ENCODE data around the gene COQ6. TPM values are rescaled to one million over a fixed set of nuclear protein-coding genes. Genes with fewer than 3 reads are reported as not detected.

Gene COQ6
- total RNA-seq, 1 experiment from 2014 or later = 25.4 TPM

- Histone ChIP-seq H3K9me3 (ENCODE audit: insufficient read depth, low read depth) (no peaks in the 10 kb centered on the region), H3K9me2 (ENCODE audit: insufficient read depth) (no peaks in the 10 kb centered on the region; the same call in 1 of the 2 replicates), H3F3A (ENCODE audit: insufficient read depth, low read depth) (no peaks in the 10 kb centered on the region), H3K79me2 (ENCODE audit: low read depth) (no peaks in the 10 kb centered on the region), H3K36me3 (ENCODE audit: low read depth) (peaks cover 11% of the 10 kb centered on the region; the same call in 1 of the 2 replicates), H3K4me2 (no peak overlapping the region), H4K20me1 (ENCODE audit: insufficient read depth) (no peaks in the 10 kb centered on the region), H3K4me3 (no peak overlapping the region), H3K27ac (no peak overlapping the region), H2AFZ (no peak overlapping the region), H3K4me1 (replicated peaks; ENCODE audit: insufficient read depth) (no peaks in the 10 kb centered on the region), H3K27me3 (ENCODE audit: insufficient read depth, low read depth) (no peaks in the 10 kb centered on the region)
- DNase-seq = no peak
- ChIA-PET CTCF (no interaction called here), POLR2A (ENCODE audit: unreplicated experiment) (no interaction called here)
- BruUV-seq (replicated peaks) = no TSS peak
- intact Hi-C loops (cut with micrococcal nuclease; ENCODE audit: unreplicated experiment) = no loop called here
- TF ChIP-seq EZH2 (IDR thresholded peaks at IDR 0.05; ENCODE audit: low read depth) (no peak), CTCF (conservative IDR thresholded peaks at IDR 0.05) (no peak)
Observed at GRCh38 chr14:73958591-73958990, 8.5 kb downstream of the COQ6 start.

- no peaks in the 10 kb centered on the region for H3K27me3 ChIP-seq (ENCODE audit: insufficient read depth, low read depth)
- H3K9me2 ChIP-seq (ENCODE audit: insufficient read depth) = no peaks in the 10 kb centered on the region; the same call in 1 of the 2 replicates
- H4K20me1 ChIP-seq (ENCODE audit: insufficient read depth) = no peaks in the 10 kb centered on the region
- peaks cover 16% of the 10 kb centered on the region; the same call in 1 of the 2 replicates for H3K36me3 ChIP-seq (ENCODE audit: low read depth)
- H3K4me3 ChIP-seq = no peak overlapping the region
- TF ChIP-seq EZH2 (IDR thresholded peaks at IDR 0.05; ENCODE audit: low read depth) (no peak), CTCF (conservative IDR thresholded peaks at IDR 0.05) (no peak)
- H3K4me1 ChIP-seq (replicated peaks; ENCODE audit: insufficient read depth) = no peaks in the 10 kb centered on the region
- BruUV-seq (replicated peaks) = no TSS peak
- no peak overlapping the region for H3K27ac ChIP-seq
- intact Hi-C loops (cut with micrococcal nuclease; ENCODE audit: unreplicated experiment) = no loop called here
- H3K4me2 ChIP-seq = no peak overlapping the region
- no peak overlapping the region for H2AFZ ChIP-seq
- no peaks in the 10 kb centered on the region for H3K9me3 ChIP-seq (ENCODE audit: insufficient read depth, low read depth)
- CTCF ChIA-PET = no interaction called here
- no peak for DNase-seq
- POLR2A ChIA-PET (ENCODE audit: unreplicated experiment) = no interaction called here
- H3K79me2 ChIP-seq (ENCODE audit: low read depth) = no peaks in the 10 kb centered on the region
- H3F3A ChIP-seq (ENCODE audit: insufficient read depth, low read depth) = peaks cover 3% of the 10 kb centered on the region; the same call in 1 of the 2 replicates
Observed at GRCh38 chr14:73961192-73961591, 11.1 kb downstream of the COQ6 start.

GRCh38 chr14:73965216-73965615 is 15.1 kb downstream of the COQ6 start:
- POLR2A ChIA-PET (ENCODE audit: unreplicated experiment) = no interaction called here
- Histone ChIP-seq H3K9me2 (ENCODE audit: insufficient read depth) (no peaks in the 10 kb centered on the region; the same call in 1 of the 2 replicates), H3K79me2 (ENCODE audit: low read depth) (no peaks in the 10 kb centered on the region), H3K36me3 (ENCODE audit: low read depth) (0 out of 2 replicates have a peak, but pooled peaks cover 10% of the 10 kb centered on the region), H2AFZ (no peak overlapping the region), H3K4me1 (replicated peaks; ENCODE audit: insufficient read depth) (no peaks in the 10 kb centered on the region), H3K9me3 (ENCODE audit: insufficient read depth, low read depth) (no peaks in the 10 kb centered on the region), H3F3A (ENCODE audit: insufficient read depth, low read depth) (peaks cover 4% of the 10 kb centered on the region; the same call in 1 of the 2 replicates), H3K27ac (no peak overlapping the region), H4K20me1 (ENCODE audit: insufficient read depth) (no peaks in the 10 kb centered on the region), H3K4me2 (no peak overlapping the region), H3K27me3 (ENCODE audit: insufficient read depth, low read depth) (no peaks in the 10 kb centered on the region), H3K4me3 (no peak overlapping the region)
- TF ChIP-seq EZH2 (IDR thresholded peaks at IDR 0.05; ENCODE audit: low read depth) (no peak), CTCF (conservative IDR thresholded peaks at IDR 0.05) (no peak)
- CTCF ChIA-PET = no interaction called here
- intact Hi-C loops (cut with micrococcal nuclease; ENCODE audit: unreplicated experiment) = no loop called here
- no peak for DNase-seq
- no TSS peak for BruUV-seq (replicated peaks)

Measured in PC-9 (cell line).